Fibroblast of lung (primary cell): Measurements from ENCODE around the gene DLG2. TPM values are rescaled to one million over a fixed set of nuclear protein-coding genes. Genes with fewer than 3 reads are reported as not detected.

ENCODE experiments used
- DNase-seq, 2 donors: peaks; one replicate each; pipeline versions ENCODE4 v3.0.0 to v3.0.0-alpha.2; 2010; ENCODE audit warnings: low read depth in 2 of 2
- H2AFZ ChIP-seq: 2 replicates; pipeline ENCODE4 v1.5.1; 2012; ENCODE audit warnings: low read length, control low read depth, inconsistent platforms
- H3K27ac ChIP-seq: 2 replicates; pipeline ENCODE4 v1.5.1; 2011; ENCODE audit warnings: low read length, control low read depth; ENCODE audit not compliant: insufficient read depth
- H3K27me3 ChIP-seq: 2 replicates; pipeline ENCODE4 v1.5.1; 2011; ENCODE audit warnings: mild to moderate bottlenecking, low read length; ENCODE audit not compliant: control insufficient read depth, insufficient read depth
- H3K36me3 ChIP-seq: 2 replicates; pipeline ENCODE4 v1.5.1; 2011; ENCODE audit warnings: low read length; ENCODE audit not compliant: control insufficient read depth, insufficient read depth
- H3K4me1 ChIP-seq: 2 replicates; pipeline ENCODE4 v1.5.1; 2011; ENCODE audit warnings: low read length; ENCODE audit not compliant: control insufficient read depth, insufficient read depth; ENCODE audit errors: extremely low read depth
- H3K4me2 ChIP-seq: 2 replicates; pipeline ENCODE4 v1.5.1; 2011; ENCODE audit warnings: low read length, control low read depth; ENCODE audit not compliant: insufficient read depth; ENCODE audit errors: extremely low read depth
- H3K4me3 ChIP-seq, 4 experiments: fragments of 200-600 bp in 1 of 4; sonication (generic) in 1 of 4; replicated peaks in 1 of 4; 2 replicates each; pipeline ENCODE4 v1.5.1; 2011 to 2016; ENCODE audit warnings: low read length in 4 of 4, low read depth in 3 of 4, mild to moderate bottlenecking in 3 of 4, control low read depth in 2 of 4, inconsistent platforms in 1 of 4, mixed read lengths in 1 of 4; ENCODE audit not compliant: insufficient read depth in 1 of 4; ENCODE audit errors: control extremely low read depth in 1 of 4
- H3K79me2 ChIP-seq: 2 replicates; pipeline ENCODE4 v1.5.1; 2012; ENCODE audit warnings: mild to moderate bottlenecking, low read length, inconsistent platforms; ENCODE audit not compliant: control insufficient read depth, insufficient read depth
- H3K9ac ChIP-seq: 2 replicates; pipeline ENCODE4 v1.5.1; 2011; ENCODE audit warnings: mild to moderate bottlenecking, low read length, control low read depth; ENCODE audit not compliant: insufficient read depth
- H3K9me3 ChIP-seq: 2 replicates; pipeline ENCODE4 v1.5.1; 2012; ENCODE audit warnings: low read depth, low read length; ENCODE audit not compliant: control insufficient read depth, insufficient read depth
- H4K20me1 ChIP-seq: 2 replicates; pipeline ENCODE4 v1.5.1; 2011; ENCODE audit warnings: low read length; ENCODE audit not compliant: control insufficient read depth, insufficient read depth; ENCODE audit errors: extremely low read depth
- EZH2 ChIP-seq: IDR thresholded peaks from 2 replicates; pipeline ENCODE4 v1.5.1; 2012; ENCODE audit warnings: low read length, control low read depth, mild to moderate bottlenecking; ENCODE audit errors: missing control alignments
- polyA plus RNA-seq, 2 donors: library from polyadenylated mRNA; depleted of rRNA in 1 of 2; stranded (reverse) in 1 of 2; unstranded in 1 of 2; fragments of >200 nt; gene quantifications; 2 replicates each; pipeline ENCODE4 v1.2.1, GENCODE V29; 2011 to 2012; ENCODE audit warnings: missing spikeins in 1 of 2
- total RNA-seq: library from RNA; depleted of rRNA; stranded (reverse); fragments of >200 nt; gene quantifications from 2 replicates; pipeline ENCODE4 v1.2.1, GENCODE V29; 2014
- TF ChIP-seq, protein P1 (sequence below), 2 donors: IDR thresholded peaks in 1 of 2; conservative IDR thresholded peaks in 1 of 2; 1 replicate in 1 of 2; 2 replicates in 1 of 2; pipeline ENCODE4 v1.5.1; 2011 to 2012; ENCODE audit warnings: low read length in 2 of 2, control low read depth in 1 of 2, inconsistent platforms in 1 of 2, low read depth in 1 of 2, mild to moderate bottlenecking in 1 of 2

Gene DLG2
- total and polyA plus RNA-seq, 2 donors (not counting 1 experiment from before 2014, with no cell fraction given): 0.77 to 2.3 TPM

DNA sequence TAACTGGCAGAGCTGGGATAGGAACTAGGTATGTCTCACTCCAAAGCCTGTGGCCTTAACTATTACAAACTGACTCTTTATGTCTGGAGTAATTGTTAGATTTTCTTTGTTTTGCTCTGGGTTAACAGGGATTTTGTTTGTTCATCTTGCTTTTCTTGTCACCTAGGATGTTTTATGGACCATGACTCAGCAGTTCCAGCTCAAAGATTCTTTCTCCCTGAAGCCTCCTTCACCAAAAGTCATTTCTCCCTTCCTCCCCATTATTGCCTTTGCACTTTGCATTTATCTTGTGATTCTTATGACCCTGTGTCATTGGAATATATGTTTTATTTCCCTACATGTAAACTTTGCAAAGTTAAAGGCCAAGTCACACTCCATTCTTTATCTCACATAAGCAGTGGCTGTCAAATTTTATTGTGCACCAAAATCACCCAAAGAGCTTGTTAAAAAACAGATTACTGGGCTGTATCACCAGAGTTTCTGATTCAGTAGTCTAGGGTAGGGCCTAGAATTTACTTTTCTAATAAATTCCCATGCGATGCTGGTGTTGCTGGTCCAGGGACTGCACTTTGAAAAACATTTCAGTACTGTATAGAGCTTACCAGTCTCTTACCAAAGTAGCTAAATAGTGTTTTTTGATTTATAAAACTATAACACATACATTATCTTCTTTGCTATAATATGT, 327.7 kb downstream of the DLG2 start:
- H3K9ac ChIP-seq: no peak overlapping the region
- no peaks in the 10 kb centered on the region for H3K36me3 ChIP-seq
- no peaks in the 10 kb centered on the region for H3K4me1 ChIP-seq
- TF ChIP-seq EZH2: no peak
- TF ChIP-seq, protein P1, sequence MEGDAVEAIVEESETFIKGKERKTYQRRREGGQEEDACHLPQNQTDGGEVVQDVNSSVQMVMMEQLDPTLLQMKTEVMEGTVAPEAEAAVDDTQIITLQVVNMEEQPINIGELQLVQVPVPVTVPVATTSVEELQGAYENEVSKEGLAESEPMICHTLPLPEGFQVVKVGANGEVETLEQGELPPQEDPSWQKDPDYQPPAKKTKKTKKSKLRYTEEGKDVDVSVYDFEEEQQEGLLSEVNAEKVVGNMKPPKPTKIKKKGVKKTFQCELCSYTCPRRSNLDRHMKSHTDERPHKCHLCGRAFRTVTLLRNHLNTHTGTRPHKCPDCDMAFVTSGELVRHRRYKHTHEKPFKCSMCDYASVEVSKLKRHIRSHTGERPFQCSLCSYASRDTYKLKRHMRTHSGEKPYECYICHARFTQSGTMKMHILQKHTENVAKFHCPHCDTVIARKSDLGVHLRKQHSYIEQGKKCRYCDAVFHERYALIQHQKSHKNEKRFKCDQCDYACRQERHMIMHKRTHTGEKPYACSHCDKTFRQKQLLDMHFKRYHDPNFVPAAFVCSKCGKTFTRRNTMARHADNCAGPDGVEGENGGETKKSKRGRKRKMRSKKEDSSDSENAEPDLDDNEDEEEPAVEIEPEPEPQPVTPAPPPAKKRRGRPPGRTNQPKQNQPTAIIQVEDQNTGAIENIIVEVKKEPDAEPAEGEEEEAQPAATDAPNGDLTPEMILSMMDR (conservative IDR thresholded peaks at IDR 0.05 in 1 of 2, IDR thresholded peaks at IDR 0.05 in 1 of 2; ENCODE audit: low read depth in 1 of 2, low read length in 2 of 2): no peak
- no peaks in the 10 kb centered on the region for H4K20me1 ChIP-seq
- DNase-seq: peak in 1 of 2 donors; percentile 11
- no peaks in the 10 kb centered on the region for H3K27me3 ChIP-seq
- H3K4me2 ChIP-seq: no peak overlapping the region
- H3K9me3 ChIP-seq: no peaks in the 10 kb centered on the region
- H3K4me3 ChIP-seq: no peak overlapping the region
- no peak overlapping the region for H2AFZ ChIP-seq
- H3K79me2 ChIP-seq: no peaks in the 10 kb centered on the region
- no peak overlapping the region for H3K27ac ChIP-seq

DNA sequence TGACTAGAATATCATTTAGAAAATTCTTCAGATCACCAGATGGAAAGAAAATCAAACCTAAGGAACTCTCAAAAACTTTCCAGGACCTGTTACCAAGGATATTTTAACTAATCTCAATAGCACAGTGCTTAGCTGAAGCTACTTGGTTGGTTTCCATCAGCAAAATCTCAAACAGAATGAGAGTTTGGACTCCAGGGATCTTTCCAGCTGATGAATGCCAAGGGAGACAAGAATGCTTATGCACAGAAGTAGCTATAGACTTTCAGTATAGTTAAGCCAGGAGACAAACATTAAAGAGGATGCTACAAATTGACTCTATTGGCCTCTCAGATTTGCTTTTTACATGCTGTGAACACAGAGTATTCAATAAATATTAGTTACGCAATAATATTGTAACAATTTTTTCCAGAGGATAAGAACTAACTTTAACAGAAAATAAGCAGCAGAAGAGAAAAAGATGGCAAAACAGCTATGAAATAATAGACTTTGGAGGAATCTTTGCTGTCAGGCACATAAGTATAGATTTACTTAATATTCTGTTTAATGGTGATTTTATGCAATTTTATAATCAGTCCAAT, 331.4 kb downstream of the DLG2 start:
- no peaks in the 10 kb centered on the region for H3K27me3 ChIP-seq
- no peaks in the 10 kb centered on the region for H4K20me1 ChIP-seq
- DNase-seq: no peak
- H3K4me1 ChIP-seq: no peaks in the 10 kb centered on the region
- H2AFZ ChIP-seq: no peak overlapping the region
- no peak overlapping the region for H3K27ac ChIP-seq
- no peak overlapping the region for H3K4me3 ChIP-seq
- TF ChIP-seq EZH2: no peak
- TF ChIP-seq, protein P1 (conservative IDR thresholded peaks at IDR 0.05 in 1 of 2, IDR thresholded peaks at IDR 0.05 in 1 of 2; ENCODE audit: low read depth in 1 of 2, low read length in 2 of 2): no peak
- no peaks in the 10 kb centered on the region for H3K79me2 ChIP-seq
- no peak overlapping the region for H3K4me2 ChIP-seq
- H3K9me3 ChIP-seq: no peaks in the 10 kb centered on the region
- H3K9ac ChIP-seq: no peak overlapping the region
- H3K36me3 ChIP-seq: no peaks in the 10 kb centered on the region

DNA sequence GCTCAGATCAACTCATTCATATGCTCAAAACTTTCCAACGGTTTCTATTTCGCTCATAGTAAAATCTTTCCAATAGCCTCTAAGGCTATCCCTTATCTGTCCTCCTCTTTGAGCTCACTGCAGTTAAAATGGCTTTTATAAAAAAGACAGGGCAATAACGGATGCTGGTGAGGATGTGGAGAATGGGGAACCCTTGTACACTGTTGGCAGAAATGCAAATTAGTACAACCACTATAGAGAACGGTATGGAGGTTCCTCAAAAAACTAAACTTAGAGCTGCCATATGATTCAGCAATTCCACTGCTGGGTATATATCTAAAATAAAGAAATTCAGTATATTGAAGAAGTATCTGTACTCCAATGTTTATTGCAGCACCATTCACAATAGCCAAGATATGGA, 345.6 kb downstream of the DLG2 start:
- Histone ChIP-seq H3K4me2 (no peak overlapping the region), H3K27me3 (no peaks in the 10 kb centered on the region), H3K36me3 (no peaks in the 10 kb centered on the region), H3K9ac (no peak overlapping the region), H2AFZ (no peak overlapping the region), H3K9me3 (no peaks in the 10 kb centered on the region), H3K79me2 (no peaks in the 10 kb centered on the region), H3K4me3 (no peak overlapping the region), H4K20me1 (no peaks in the 10 kb centered on the region), H3K27ac (no peak overlapping the region), H3K4me1 (no peaks in the 10 kb centered on the region)
- no peak for DNase-seq
- no peak for TF ChIP-seq EZH2
- TF ChIP-seq, protein P1 (conservative IDR thresholded peaks at IDR 0.05 in 1 of 2, IDR thresholded peaks at IDR 0.05 in 1 of 2; ENCODE audit: low read depth in 1 of 2, low read length in 2 of 2): no peak
